OCI-LY3 (cell line): ENCODE measurements around the gene PITRM1.

Experiments
- CTCF ChIP-seq: fragments of 200-600, 300-600 bp; sonication (generic); IDR thresholded peaks from 2 replicates; pipeline ENCODE4 v1.5.1; 2014; ENCODE audit warnings: antibody characterized with exemption, low read length, low read depth
- EZH2phosphoT487 ChIP-seq: fragments of 200-600 bp; shearing (Covaris generic); IDR thresholded peaks from 2 replicates; pipeline ENCODE4 v1.6.1; 2018; ENCODE audit warnings: antibody characterized with exemption, mixed run types, low read depth

- TF ChIP-seq CTCF: no peak
- TF ChIP-seq EZH2phosphoT487: no peak
These were observed 61.6 kb downstream of the PITRM1 start for GRCh38 chr10:3110782-3111620.
